ENCODE results near the gene SVOPL.

The SVOPL gene

GRCh38 chr7:138670594-138670993, 30.6 kb downstream of the SVOPL start:
- Mint-ChIP-seq H3K36me3 (no peaks in the 10 kb centered on the region), H3K4me1 (peaks cover 6% of the 10 kb centered on the region), H3K9me3 (no peaks in the 10 kb centered on the region), H3K27ac (no peak overlapping the region), H3K4me3 (no peak overlapping the region)
- ATAC-seq, result no peak
- no peak for DNase-seq (ENCODE audit: low spot score in 2 of 2)

DNA sequence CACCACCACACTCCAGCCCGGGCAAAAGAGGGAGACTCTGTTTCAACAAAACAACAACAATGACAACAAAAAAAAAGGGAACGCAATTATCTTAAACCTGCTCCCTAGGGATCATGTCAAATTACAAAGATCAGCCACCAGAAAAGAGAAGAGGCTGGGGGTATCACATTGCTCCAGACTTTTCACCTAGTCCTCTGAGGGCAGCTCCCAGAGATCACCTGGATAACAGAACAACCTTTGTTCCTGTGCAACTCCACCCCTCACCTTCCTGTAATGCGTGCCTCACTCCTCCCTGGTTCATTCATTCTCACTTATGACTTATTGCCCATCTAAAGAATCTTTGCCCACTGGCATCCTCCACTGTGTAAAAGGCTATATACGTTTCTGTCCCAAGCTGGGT, 31.8 kb downstream of the SVOPL start:
- H3K9me3 Mint-ChIP-seq, result no peaks in the 10 kb centered on the region
- ATAC-seq (no peak), DNase-seq (ENCODE audit: low spot score in 2 of 2) (no peak)
- H3K4me3 Mint-ChIP-seq, result no peak overlapping the region
- H3K27ac Mint-ChIP-seq, result no peak overlapping the region
- H3K36me3 Mint-ChIP-seq, result no peaks in the 10 kb centered on the region
- peaks cover 8% of the 10 kb centered on the region for H3K4me1 Mint-ChIP-seq

GRCh38 chr7:138668946-138669345, 32.2 kb downstream of the SVOPL start:
- ATAC-seq (no peak), DNase-seq (ENCODE audit: low spot score in 2 of 2) (no peak)
- no peak overlapping the region for H3K27ac Mint-ChIP-seq
- H3K4me1 Mint-ChIP-seq, result peaks cover 12% of the 10 kb centered on the region
- no peaks in the 10 kb centered on the region for H3K36me3 Mint-ChIP-seq
- no peak overlapping the region for H3K4me3 Mint-ChIP-seq
- H3K9me3 Mint-ChIP-seq, result no peaks in the 10 kb centered on the region

- Mint-ChIP-seq H3K4me3 (no peak overlapping the region), H3K36me3 (no peaks in the 10 kb centered on the region), H3K4me1 (peaks cover 13% of the 10 kb centered on the region), H3K9me3 (no peaks in the 10 kb centered on the region), H3K27ac (no peak overlapping the region)
- no peak for ATAC-seq
- DNase-seq (ENCODE audit: low spot score in 2 of 2), result no peak
Measured at GRCh38 chr7:138668229-138668596, 32.9 kb downstream of the SVOPL start.

GRCh38 chr7:138667535-138668228, 33.5 kb downstream of the SVOPL start:
- Mint-ChIP-seq H3K4me1 (peaks cover 13% of the 10 kb centered on the region), H3K36me3 (no peaks in the 10 kb centered on the region), H3K9me3 (no peaks in the 10 kb centered on the region), H3K27ac (no peak overlapping the region), H3K4me3 (no peak overlapping the region)
- ATAC-seq (peak; percentile 82), DNase-seq (ENCODE audit: low spot score in 2 of 2) (no peak)

DNA sequence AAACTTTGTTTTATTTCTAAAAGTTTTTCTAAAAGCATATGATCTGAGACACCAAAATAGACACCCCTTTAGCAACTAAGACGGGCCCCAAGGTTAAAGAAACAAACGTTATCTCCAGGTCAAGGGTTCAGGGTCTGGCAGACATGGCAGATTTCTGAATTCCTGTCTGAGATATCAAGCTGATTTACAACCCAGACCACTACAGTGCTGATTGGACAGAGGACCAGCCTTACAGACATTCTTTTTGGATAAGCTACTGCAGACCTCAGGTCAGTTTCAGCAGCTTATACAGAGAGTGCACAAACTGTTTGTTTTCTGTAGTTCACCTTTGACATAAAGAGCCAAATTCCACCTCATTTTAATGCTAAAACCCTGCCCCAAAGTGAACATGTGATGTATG, 34.8 kb downstream of the SVOPL start:
- no peak for ATAC-seq
- Mint-ChIP-seq H3K4me3 (no peak overlapping the region), H3K27ac (no peak overlapping the region), H3K36me3 (no peaks in the 10 kb centered on the region), H3K4me1 (peaks cover 13% of the 10 kb centered on the region), H3K9me3 (no peaks in the 10 kb centered on the region)
- DNase-seq (ENCODE audit: low spot score in 2 of 2), result no peak

- H3K4me1 Mint-ChIP-seq, result peaks cover 13% of the 10 kb centered on the region
- no peak overlapping the region for H3K27ac Mint-ChIP-seq
- no peak overlapping the region for H3K4me3 Mint-ChIP-seq
- no peaks in the 10 kb centered on the region for H3K36me3 Mint-ChIP-seq
- DNase-seq (ENCODE audit: low spot score in 2 of 2), result no peak
- ATAC-seq, result no peak
- H3K9me3 Mint-ChIP-seq, result no peaks in the 10 kb centered on the region
Measured at GRCh38 chr7:138665669-138666140, 35.5 kb downstream of the SVOPL start.

- H3K9me3 Mint-ChIP-seq, result no peaks in the 10 kb centered on the region
- no peak overlapping the region for H3K27ac Mint-ChIP-seq
- no peaks in the 10 kb centered on the region for H3K36me3 Mint-ChIP-seq
- no peak overlapping the region for H3K4me3 Mint-ChIP-seq
- ATAC-seq (no peak), DNase-seq (ENCODE audit: low spot score in 2 of 2) (no peak)
- H3K4me1 Mint-ChIP-seq, result peaks cover 13% of the 10 kb centered on the region
Measured at GRCh38 chr7:138665249-138665648, 35.9 kb downstream of the SVOPL start.

- Mint-ChIP-seq H3K36me3 (no peaks in the 10 kb centered on the region), H3K27ac (no peak overlapping the region), H3K4me3 (peak overlapping the region; percentile 37), H3K4me1 (peaks cover 13% of the 10 kb centered on the region), H3K9me3 (no peaks in the 10 kb centered on the region)
- ATAC-seq (no peak), DNase-seq (ENCODE audit: low spot score in 2 of 2) (no peak)
Measured at GRCh38 chr7:138663725-138664710, 37.1 kb downstream of the SVOPL start.

- H3K4me3 Mint-ChIP-seq, result no peak overlapping the region
- no peaks in the 10 kb centered on the region for H3K9me3 Mint-ChIP-seq
- H3K27ac Mint-ChIP-seq, result no peak overlapping the region
Measured at GRCh38 chr7:138662991-138663320, 38.2 kb downstream of the SVOPL start.

GRCh38 chr7:138662076-138662990, 38.8 kb downstream of the SVOPL start:
- DNase-seq (ENCODE audit: low spot score in 2 of 2) (no peak), ATAC-seq (no peak)
- H3K27ac Mint-ChIP-seq, result no peak overlapping the region
- no peaks in the 10 kb centered on the region for H3K9me3 Mint-ChIP-seq
- H3K4me1 Mint-ChIP-seq, result peaks cover 9% of the 10 kb centered on the region
- H3K36me3 Mint-ChIP-seq, result no peaks in the 10 kb centered on the region
- H3K4me3 Mint-ChIP-seq, result no peak overlapping the region

More at GRCh38 chr7:138662991-138663320, 38.2 kb downstream of the SVOPL start:
- Mint-ChIP-seq H3K4me1 (peaks cover 13% of the 10 kb centered on the region), H3K36me3 (no peaks in the 10 kb centered on the region)
- no peak for ATAC-seq
- no peak for DNase-seq (ENCODE audit: low spot score in 2 of 2)

- no peak for ATAC-seq
- no peak overlapping the region for H3K27ac Mint-ChIP-seq
- H3K9me3 Mint-ChIP-seq, result no peaks in the 10 kb centered on the region
- H3K4me3 Mint-ChIP-seq, result no peak overlapping the region
- H3K4me1 Mint-ChIP-seq, result peaks cover 7% of the 10 kb centered on the region
- no peaks in the 10 kb centered on the region for H3K36me3 Mint-ChIP-seq
- no peak for DNase-seq (ENCODE audit: low spot score in 2 of 2)
Measured at GRCh38 chr7:138661069-138661635, 40.0 kb downstream of the SVOPL start.

DNA sequence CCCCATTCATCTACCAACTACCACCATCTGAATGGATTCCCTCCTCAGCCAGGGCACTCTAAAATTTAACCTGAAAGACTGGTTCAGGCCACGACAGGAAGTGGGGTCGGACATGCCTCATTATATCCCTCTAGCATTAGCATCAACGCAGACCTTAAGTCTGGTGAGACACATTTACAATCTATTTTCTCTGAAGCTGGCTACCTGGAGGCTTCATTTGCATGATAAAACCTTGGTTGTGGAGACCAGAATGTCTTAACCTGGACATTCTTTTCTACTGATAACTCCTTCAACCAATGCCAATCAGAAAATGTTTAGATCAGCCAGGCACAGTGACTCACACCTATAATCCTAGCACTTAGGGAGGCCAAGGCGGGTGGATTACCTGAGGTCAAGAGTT, 42.3 kb downstream of the SVOPL start:
- ATAC-seq (no peak), DNase-seq (ENCODE audit: low spot score in 2 of 2) (no peak)
- Mint-ChIP-seq H3K27ac (no peak overlapping the region), H3K36me3 (no peaks in the 10 kb centered on the region), H3K4me3 (no peak overlapping the region), H3K4me1 (peaks cover under 1% of the 10 kb centered on the region), H3K9me3 (no peaks in the 10 kb centered on the region)

DNA sequence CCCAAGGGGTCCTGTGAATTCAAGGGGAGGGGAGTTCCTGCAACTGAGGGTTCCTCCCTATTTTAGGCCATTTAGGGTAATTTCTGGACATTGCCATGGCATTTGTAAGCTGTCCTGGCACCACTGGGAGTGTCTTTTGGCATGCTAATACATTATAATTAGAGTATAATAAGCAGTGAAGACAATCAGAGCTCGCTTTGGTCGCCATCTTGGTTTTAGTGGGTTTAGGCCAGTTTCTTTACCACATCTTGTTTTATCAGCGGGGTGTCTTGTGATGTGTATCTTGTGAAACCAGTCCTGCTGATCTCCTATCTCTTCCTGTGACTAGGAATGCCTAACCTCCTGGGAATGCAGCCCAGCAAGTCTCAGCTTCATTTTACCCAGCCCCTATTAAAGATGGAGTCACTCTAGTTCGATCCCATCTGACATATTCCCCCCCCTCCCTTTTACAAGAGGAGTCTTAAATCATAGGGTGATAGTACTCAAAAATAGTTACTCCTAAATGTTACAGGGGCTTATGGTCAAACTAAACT, 43.2 kb downstream of the SVOPL start:
- H3K9me3 Mint-ChIP-seq, result no peaks in the 10 kb centered on the region
- DNase-seq (ENCODE audit: low spot score in 2 of 2) (no peak), ATAC-seq (no peak)
- no peaks in the 10 kb centered on the region for H3K4me1 Mint-ChIP-seq
- no peak overlapping the region for H3K4me3 Mint-ChIP-seq
- H3K27ac Mint-ChIP-seq, result no peak overlapping the region
- H3K36me3 Mint-ChIP-seq, result no peaks in the 10 kb centered on the region

- no peaks in the 10 kb centered on the region for H3K4me1 Mint-ChIP-seq
- DNase-seq (ENCODE audit: low spot score in 2 of 2), result no peak
- H3K9me3 Mint-ChIP-seq, result no peaks in the 10 kb centered on the region
Measured at GRCh38 chr7:138656952-138657351, 44.2 kb downstream of the SVOPL start.

More at GRCh38 chr7:138656952-138657351, 44.2 kb downstream of the SVOPL start:
- Mint-ChIP-seq H3K36me3 (no peaks in the 10 kb centered on the region), H3K27ac (no peak overlapping the region), H3K4me3 (no peak overlapping the region)
- no peak for ATAC-seq
